Testis (tissue), 2 donors: ENCODE results near the gene MDGA2.

Experiments
- POLR2A ChIP-seq: fragments of 450-650 bp; IDR thresholded peaks from one replicate; pipeline ENCODE4 v1.6.1; 2017; ENCODE audit warnings: antibody characterized with exemption, mild to moderate bottlenecking, moderate library complexity
- TF ChIP-seq, protein P1 (sequence below), 3 experiments: fragments of 450-650 bp in 2 of 3; fragments of 200-600 bp in 1 of 3; sonication (generic) in 1 of 3; IDR thresholded peaks; one replicate each; pipeline ENCODE4 v1.5.1; 2016 to 2019; ENCODE audit warnings: antibody characterized with exemption in 3 of 3, mild to moderate bottlenecking in 2 of 3, moderate library complexity in 1 of 3

DNA sequence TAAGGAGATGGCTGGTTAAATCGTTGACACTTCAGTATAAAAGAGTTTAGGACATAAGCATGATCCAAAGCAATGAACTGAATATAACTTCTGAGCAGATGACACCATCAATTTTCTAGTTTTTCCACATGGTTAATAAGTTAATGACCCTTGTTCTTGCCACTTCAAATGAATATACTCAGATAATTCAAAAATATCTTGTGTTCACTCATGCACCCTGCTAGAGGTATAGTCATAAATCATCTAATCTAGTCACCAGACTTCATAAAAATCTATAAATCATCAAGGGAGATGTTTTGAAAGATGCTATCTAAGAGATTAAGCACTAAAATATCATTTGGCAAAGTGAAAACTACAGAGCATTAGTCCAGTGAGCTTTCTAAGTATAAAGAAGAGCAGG lies 131.9 kb downstream of the MDGA2 start:
- TF ChIP-seq, protein P1, sequence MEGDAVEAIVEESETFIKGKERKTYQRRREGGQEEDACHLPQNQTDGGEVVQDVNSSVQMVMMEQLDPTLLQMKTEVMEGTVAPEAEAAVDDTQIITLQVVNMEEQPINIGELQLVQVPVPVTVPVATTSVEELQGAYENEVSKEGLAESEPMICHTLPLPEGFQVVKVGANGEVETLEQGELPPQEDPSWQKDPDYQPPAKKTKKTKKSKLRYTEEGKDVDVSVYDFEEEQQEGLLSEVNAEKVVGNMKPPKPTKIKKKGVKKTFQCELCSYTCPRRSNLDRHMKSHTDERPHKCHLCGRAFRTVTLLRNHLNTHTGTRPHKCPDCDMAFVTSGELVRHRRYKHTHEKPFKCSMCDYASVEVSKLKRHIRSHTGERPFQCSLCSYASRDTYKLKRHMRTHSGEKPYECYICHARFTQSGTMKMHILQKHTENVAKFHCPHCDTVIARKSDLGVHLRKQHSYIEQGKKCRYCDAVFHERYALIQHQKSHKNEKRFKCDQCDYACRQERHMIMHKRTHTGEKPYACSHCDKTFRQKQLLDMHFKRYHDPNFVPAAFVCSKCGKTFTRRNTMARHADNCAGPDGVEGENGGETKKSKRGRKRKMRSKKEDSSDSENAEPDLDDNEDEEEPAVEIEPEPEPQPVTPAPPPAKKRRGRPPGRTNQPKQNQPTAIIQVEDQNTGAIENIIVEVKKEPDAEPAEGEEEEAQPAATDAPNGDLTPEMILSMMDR (IDR thresholded peaks at IDR 0.05): no peak
- TF ChIP-seq POLR2A: no peak
